ENCODE data around the gene IQSEC1. TPM values are rescaled to one million over a fixed set of nuclear protein-coding genes. Genes with fewer than 3 reads are reported as not detected.

The IQSEC1 gene
- total and polyA plus RNA-seq, 4 experiments from 2014 or later, result 11.9 to 82.0 (median 62.3) TPM

DNA sequence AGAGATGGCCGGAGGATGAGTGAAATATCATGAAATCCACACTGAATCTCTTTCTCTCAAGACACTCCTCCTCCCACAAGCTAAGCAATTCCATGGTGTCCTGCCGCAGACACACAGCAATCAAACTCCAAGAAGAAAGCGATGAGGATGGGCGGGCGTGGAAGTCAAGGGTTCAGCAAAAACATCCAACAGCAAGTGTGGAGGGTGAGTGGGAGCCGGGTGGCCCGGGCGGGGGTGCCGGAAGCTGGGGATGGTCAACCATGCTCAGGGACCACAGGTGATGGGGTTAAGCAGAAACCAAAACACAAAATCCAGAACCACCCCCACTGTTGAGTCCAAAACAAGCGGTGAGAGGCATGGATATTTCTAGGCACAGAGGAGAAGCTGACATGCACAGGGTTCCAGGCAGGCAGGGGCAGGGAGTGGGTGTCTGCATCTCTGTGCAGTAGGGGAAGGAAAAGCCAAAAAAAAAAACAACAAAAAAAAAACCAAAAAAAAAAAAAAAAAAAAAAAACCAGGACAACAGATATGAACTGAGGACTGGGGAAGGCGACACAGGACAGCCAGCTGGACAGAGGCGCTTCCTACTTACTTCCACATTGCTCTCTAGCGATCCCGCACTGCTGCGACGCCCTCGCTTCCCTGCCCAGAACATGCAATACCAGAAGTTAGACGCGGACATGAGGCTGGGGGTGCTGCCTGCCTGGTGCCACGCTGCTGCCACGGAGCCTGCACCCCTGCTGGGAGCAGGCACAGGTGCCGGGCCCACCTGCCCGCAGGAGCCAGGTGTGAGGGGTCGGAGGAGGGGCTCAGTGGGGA is 170.8 kb downstream of the IQSEC1 start:
- DNase-seq, result peak in 1 of 5 donors; percentile 22
- Histone ChIP-seq H3K4me3 (ENCODE audit: low read length in 2 of 2) (no peak overlapping the region), H3K4me1 (ENCODE audit: insufficient read depth, low read length) (no peaks in the 10 kb centered on the region), H3K9me3 (ENCODE audit: control insufficient read depth in 1 of 2, low read length in 2 of 2) (no peaks in the 10 kb centered on the region), H3K36me3 (ENCODE audit: insufficient read depth, low read length) (peaks cover 61% of the 10 kb centered on the region), H3K27me3 (ENCODE audit: insufficient read depth, low read length) (no peaks in the 10 kb centered on the region), H3K27ac (ENCODE audit: low read depth, low read length) (no peak overlapping the region)
- H3K27me3 Mint-ChIP-seq, result no peaks in the 10 kb centered on the region
- H3K9me3 Mint-ChIP-seq, result peaks cover 0 to 2% (median 0%) of the 10 kb centered on the region in 8 donors
- no peak overlapping the region for H3K27ac Mint-ChIP-seq
- POLR2A ChIA-PET (ENCODE audit: partially characterized antibody), result no interaction called here
- H3K4me3 Mint-ChIP-seq, result no peak overlapping the region
- intact Hi-C loops (cut with micrococcal nuclease), result no loop called here
- peaks cover 24 to 65% of the 10 kb centered on the region in 2 donors for H3K36me3 Mint-ChIP-seq
- CTCF ChIA-PET (ENCODE audit: partially characterized antibody), result interaction anchor here (1.4 to 1.5 kb wide), 2 partner anchors 115 to 190 kb away, joined by 3 to 4 read pairs; no protein-coding TSS in a partner anchor
- no peaks in the 10 kb centered on the region for H3K4me1 Mint-ChIP-seq

GRCh38 chr3:12901623-12902045 is 171.6 kb downstream of the IQSEC1 start:
- Mint-ChIP-seq H3K9me3 (peaks cover 0 to 2% (median 0%) of the 10 kb centered on the region in 8 donors), H3K27ac (no peak overlapping the region), H3K4me1 (peaks cover 0 to 1% (median 0%) of the 10 kb centered on the region in 4 donors), H3K36me3 (peaks cover 27 to 64% of the 10 kb centered on the region in 2 donors), H3K4me3 (no peak overlapping the region), H3K27me3 (no peaks in the 10 kb centered on the region)
- Histone ChIP-seq H3K4me1 (ENCODE audit: insufficient read depth, low read length) (no peaks in the 10 kb centered on the region), H3K27ac (ENCODE audit: low read depth, low read length) (no peak overlapping the region), H3K4me3 (ENCODE audit: low read length in 2 of 2) (no peak overlapping the region), H3K27me3 (ENCODE audit: insufficient read depth, low read length) (no peaks in the 10 kb centered on the region), H3K9me3 (ENCODE audit: control insufficient read depth in 1 of 2, low read length in 2 of 2) (no peaks in the 10 kb centered on the region), H3K36me3 (ENCODE audit: insufficient read depth, low read length) (peaks cover 55% of the 10 kb centered on the region)
- no peak for DNase-seq
- ChIA-PET POLR2A (ENCODE audit: partially characterized antibody) (no interaction called here), CTCF (ENCODE audit: partially characterized antibody) (interaction anchor here (1.4 kb wide), 1 partner anchor 190 kb away, joined by 4 read pairs; no protein-coding TSS in a partner anchor)
- intact Hi-C loops (cut with micrococcal nuclease), result no loop called here

DNA sequence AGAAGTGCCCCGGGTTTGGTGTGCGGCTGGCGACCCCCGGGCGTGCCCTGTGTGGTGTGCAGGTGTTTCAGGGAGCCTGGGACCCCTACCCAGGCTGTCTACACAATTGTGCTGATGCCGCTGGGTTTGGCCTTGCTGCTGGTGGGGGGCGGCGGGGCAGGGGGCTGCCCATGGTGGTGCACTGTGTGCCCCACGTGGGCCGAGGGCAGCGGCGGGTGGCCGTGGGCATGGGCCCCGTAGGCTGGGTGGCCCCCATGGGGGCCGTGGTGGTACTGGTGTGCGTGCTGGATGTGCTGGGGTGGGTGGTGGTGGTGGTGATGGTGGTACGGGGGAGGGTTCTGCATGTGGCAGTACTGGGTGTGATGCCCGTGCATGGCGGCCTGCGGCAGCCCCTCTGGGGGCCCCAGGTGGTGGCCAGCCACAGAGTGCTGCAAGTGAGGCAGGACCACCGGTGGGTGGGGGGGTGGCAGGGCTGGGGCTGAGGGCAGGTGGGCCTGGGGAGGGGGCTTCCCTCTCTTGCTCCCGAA is 172.3 kb downstream of the IQSEC1 start:
- Mint-ChIP-seq H3K27ac (no peak overlapping the region), H3K36me3 (peaks cover 27 to 63% of the 10 kb centered on the region in 2 donors), H3K27me3 (no peaks in the 10 kb centered on the region), H3K4me1 (peaks cover 0 to 1% (median 0%) of the 10 kb centered on the region in 4 donors), H3K9me3 (peaks cover 0 to 2% (median 0%) of the 10 kb centered on the region in 8 donors), H3K4me3 (no peak overlapping the region)
- intact Hi-C loops (cut with micrococcal nuclease), result no loop called here
- H3K36me3 ChIP-seq (ENCODE audit: insufficient read depth, low read length), result peaks cover 48% of the 10 kb centered on the region
- H3K4me1 ChIP-seq (ENCODE audit: insufficient read depth, low read length), result no peaks in the 10 kb centered on the region
- ChIA-PET CTCF (ENCODE audit: partially characterized antibody) (no interaction called here), POLR2A (ENCODE audit: partially characterized antibody) (no interaction called here)
- H3K27me3 ChIP-seq (ENCODE audit: insufficient read depth, low read length), result no peaks in the 10 kb centered on the region
- H3K9me3 ChIP-seq (ENCODE audit: control insufficient read depth in 1 of 2, low read length in 2 of 2), result no peaks in the 10 kb centered on the region
- no peak overlapping the region for H3K27ac ChIP-seq (ENCODE audit: low read depth, low read length)
- DNase-seq, result peak in 1 of 5 donors; percentile 20
- H3K4me3 ChIP-seq (ENCODE audit: low read length in 2 of 2), result no peak overlapping the region

GRCh38 chr3:12898965-12899755 is 174.1 kb downstream of the IQSEC1 start:
- CTCF ChIA-PET (ENCODE audit: partially characterized antibody), result interaction anchor here (1.3 to 1.5 kb wide), 2 partner anchors 8 to 29 kb away, joined by 4 to 6 read pairs; no protein-coding TSS in a partner anchor
- intact Hi-C loops (cut with micrococcal nuclease), result no loop called here
- peak overlapping the region in 2 of 7 donors; percentile 29 to 30 for H3K27ac Mint-ChIP-seq

GRCh38 chr3:12898290-12898964 is 174.8 kb downstream of the IQSEC1 start:
- Histone ChIP-seq H3K9me3 (ENCODE audit: control insufficient read depth in 1 of 2, low read length in 2 of 2) (no peaks in the 10 kb centered on the region), H3K27me3 (ENCODE audit: insufficient read depth, low read length) (no peaks in the 10 kb centered on the region), H3K27ac (ENCODE audit: low read depth, low read length) (no peak overlapping the region), H3K4me1 (ENCODE audit: insufficient read depth, low read length) (no peaks in the 10 kb centered on the region), H3K4me3 (ENCODE audit: low read length in 2 of 2) (no peak overlapping the region), H3K36me3 (ENCODE audit: insufficient read depth, low read length) (peaks cover 29% of the 10 kb centered on the region)
- ChIA-PET CTCF (ENCODE audit: partially characterized antibody) (interaction anchor here (1.3 to 1.5 kb wide), 3 partner anchors 13 to 30 kb away, joined by 3 to 6 read pairs (median 4); no protein-coding TSS in a partner anchor), POLR2A (ENCODE audit: partially characterized antibody) (interaction anchor here (1.2 to 1.5 kb wide), 2 partner anchors 12 to 114 kb away, joined by 3 to 5 read pairs; no protein-coding TSS in a partner anchor)
- intact Hi-C loops (cut with micrococcal nuclease), result no loop called here
- peak in 1 of 5 donors; percentile 24 for DNase-seq
- H3K4me3 Mint-ChIP-seq, result no peak overlapping the region
- peaks cover 27 to 46% of the 10 kb centered on the region in 2 donors for H3K36me3 Mint-ChIP-seq
- peaks cover 0 to 2% (median 0%) of the 10 kb centered on the region in 8 donors for H3K9me3 Mint-ChIP-seq
- peaks cover 3 to 13% (median 6%) of the 10 kb centered on the region in 4 donors for H3K4me1 Mint-ChIP-seq
- H3K27ac Mint-ChIP-seq, result peak overlapping the region in 2 of 7 donors; percentile 23 to 52
- no peaks in the 10 kb centered on the region for H3K27me3 Mint-ChIP-seq

More at GRCh38 chr3:12898965-12899755, 174.1 kb downstream of the IQSEC1 start:
- Mint-ChIP-seq H3K4me1 (peaks cover 3 to 13% (median 6%) of the 10 kb centered on the region in 4 donors), H3K27me3 (no peaks in the 10 kb centered on the region), H3K36me3 (peaks cover 27 to 50% of the 10 kb centered on the region in 2 donors), H3K4me3 (no peak overlapping the region), H3K9me3 (peaks cover 0 to 2% (median 0%) of the 10 kb centered on the region in 8 donors)
- H3K4me3 ChIP-seq (ENCODE audit: low read length in 2 of 2), result no peak overlapping the region
- DNase-seq, result peak in 1 of 5 donors; percentile 21
- H3K27me3 ChIP-seq (ENCODE audit: insufficient read depth, low read length), result no peaks in the 10 kb centered on the region
- POLR2A ChIA-PET (ENCODE audit: partially characterized antibody), result no interaction called here
- no peaks in the 10 kb centered on the region for H3K4me1 ChIP-seq (ENCODE audit: insufficient read depth, low read length)
- H3K36me3 ChIP-seq (ENCODE audit: insufficient read depth, low read length), result peaks cover 33% of the 10 kb centered on the region
- H3K27ac ChIP-seq (ENCODE audit: low read depth, low read length), result no peak overlapping the region
- H3K9me3 ChIP-seq (ENCODE audit: control insufficient read depth in 1 of 2, low read length in 2 of 2), result no peaks in the 10 kb centered on the region

- peak in 1 of 5 donors; percentile 26 for DNase-seq
- peaks cover 3 to 13% (median 6%) of the 10 kb centered on the region in 4 donors for H3K4me1 Mint-ChIP-seq
- H3K27ac Mint-ChIP-seq, result peak overlapping the region in 3 of 7 donors; percentile 29 to 52 (median 48)
- H3K4me3 Mint-ChIP-seq, result no peak overlapping the region
- ChIA-PET CTCF (ENCODE audit: partially characterized antibody) (interaction anchor here (1.3 to 1.5 kb wide), 3 partner anchors 12 to 30 kb away, joined by 3 to 6 read pairs (median 4); no protein-coding TSS in a partner anchor), POLR2A (ENCODE audit: partially characterized antibody) (interaction anchor here (1.2 to 1.5 kb wide), 2 partner anchors 12 to 115 kb away, joined by 3 to 5 read pairs; no protein-coding TSS in a partner anchor)
- Histone ChIP-seq H3K36me3 (ENCODE audit: insufficient read depth, low read length) (peaks cover 25% of the 10 kb centered on the region), H3K9me3 (ENCODE audit: control insufficient read depth in 1 of 2, low read length in 2 of 2) (no peaks in the 10 kb centered on the region), H3K4me3 (ENCODE audit: low read length in 2 of 2) (no peak overlapping the region), H3K27ac (ENCODE audit: low read depth, low read length) (no peak overlapping the region), H3K27me3 (ENCODE audit: insufficient read depth, low read length) (no peaks in the 10 kb centered on the region), H3K4me1 (ENCODE audit: insufficient read depth, low read length) (no peaks in the 10 kb centered on the region)
- intact Hi-C loops (cut with micrococcal nuclease), result no loop called here
- peaks cover 27 to 41% of the 10 kb centered on the region in 2 donors for H3K36me3 Mint-ChIP-seq
- H3K27me3 Mint-ChIP-seq, result no peaks in the 10 kb centered on the region
- H3K9me3 Mint-ChIP-seq, result peaks cover 0 to 2% (median 0%) of the 10 kb centered on the region in 8 donors
These were observed 175.6 kb downstream of the IQSEC1 start for GRCh38 chr3:12897381-12898289.

All from CD4-positive, alpha-beta memory T cell (primary cell).